ENCODE results near the gene NTN3.
A peak's percentile ranks its signal among the peaks of the same experiment; 100 is the strongest.

Gene NTN3

GRCh38 chr16:2447920-2448583 is 23.0 kb upstream of the NTN3 start:
- H3K27me3 ChIP-seq (ENCODE audit: control insufficient read depth, insufficient read depth, low read length): no peaks in the 10 kb centered on the region
- no peak overlapping the region for H3K4me3 ChIP-seq (ENCODE audit: low read length)
- H3K4me1 ChIP-seq (ENCODE audit: control insufficient read depth, low read depth, low read length): no peaks in the 10 kb centered on the region
- no peak overlapping the region for H3K9ac ChIP-seq (ENCODE audit: low read length)
- H3K27ac ChIP-seq (ENCODE audit: low read length): no peak overlapping the region
- H3K36me3 ChIP-seq (ENCODE audit: control insufficient read depth, low read depth, low read length): peaks cover 70% of the 10 kb centered on the region
- H3K9me3 ChIP-seq (ENCODE audit: control insufficient read depth, low read depth, low read length): no peaks in the 10 kb centered on the region

GRCh38 chr16:2449118-2449517 is 22.0 kb upstream of the NTN3 start:
- no peaks in the 10 kb centered on the region for H3K9me3 ChIP-seq (ENCODE audit: control insufficient read depth, low read depth, low read length)
- H3K4me1 ChIP-seq (ENCODE audit: control insufficient read depth, low read depth, low read length): no peaks in the 10 kb centered on the region
- no peak overlapping the region for H3K9ac ChIP-seq (ENCODE audit: low read length)
- no peaks in the 10 kb centered on the region for H3K27me3 ChIP-seq (ENCODE audit: control insufficient read depth, insufficient read depth, low read length)
- peaks cover 72% of the 10 kb centered on the region for H3K36me3 ChIP-seq (ENCODE audit: control insufficient read depth, low read depth, low read length)
- H3K27ac ChIP-seq (ENCODE audit: low read length): no peak overlapping the region
- no peak overlapping the region for H3K4me3 ChIP-seq (ENCODE audit: low read length)

GRCh38 chr16:2450535-2450934 is 20.6 kb upstream of the NTN3 start:
- no peaks in the 10 kb centered on the region for H3K27me3 ChIP-seq (ENCODE audit: control insufficient read depth, insufficient read depth, low read length)
- no peaks in the 10 kb centered on the region for H3K4me1 ChIP-seq (ENCODE audit: control insufficient read depth, low read depth, low read length)
- no peak overlapping the region for H3K4me3 ChIP-seq (ENCODE audit: low read length)
- H3K9ac ChIP-seq (ENCODE audit: low read length): no peak overlapping the region
- H3K9me3 ChIP-seq (ENCODE audit: control insufficient read depth, low read depth, low read length): no peaks in the 10 kb centered on the region
- no peak overlapping the region for H3K27ac ChIP-seq (ENCODE audit: low read length)
- peaks cover 68% of the 10 kb centered on the region for H3K36me3 ChIP-seq (ENCODE audit: control insufficient read depth, low read depth, low read length)

- H3K27me3 ChIP-seq (ENCODE audit: control insufficient read depth, insufficient read depth, low read length): no peaks in the 10 kb centered on the region
- no peaks in the 10 kb centered on the region for H3K9me3 ChIP-seq (ENCODE audit: control insufficient read depth, low read depth, low read length)
- H3K4me3 ChIP-seq (ENCODE audit: low read length): no peak overlapping the region
- peaks cover 68% of the 10 kb centered on the region for H3K36me3 ChIP-seq (ENCODE audit: control insufficient read depth, low read depth, low read length)
- no peak overlapping the region for H3K9ac ChIP-seq (ENCODE audit: low read length)
- H3K27ac ChIP-seq (ENCODE audit: low read length): no peak overlapping the region
- no peaks in the 10 kb centered on the region for H3K4me1 ChIP-seq (ENCODE audit: control insufficient read depth, low read depth, low read length)
These were observed 20.1 kb upstream of the NTN3 start for GRCh38 chr16:2450975-2451381.

GRCh38 chr16:2451851-2452320 is 19.2 kb upstream of the NTN3 start:
- no peak overlapping the region for H3K27ac ChIP-seq (ENCODE audit: low read length)
- H3K27me3 ChIP-seq (ENCODE audit: control insufficient read depth, insufficient read depth, low read length): no peaks in the 10 kb centered on the region
- H3K9me3 ChIP-seq (ENCODE audit: control insufficient read depth, low read depth, low read length): no peaks in the 10 kb centered on the region
- no peaks in the 10 kb centered on the region for H3K4me1 ChIP-seq (ENCODE audit: control insufficient read depth, low read depth, low read length)
- no peak overlapping the region for H3K4me3 ChIP-seq (ENCODE audit: low read length)
- peaks cover 68% of the 10 kb centered on the region for H3K36me3 ChIP-seq (ENCODE audit: control insufficient read depth, low read depth, low read length)
- no peak overlapping the region for H3K9ac ChIP-seq (ENCODE audit: low read length)

- Histone ChIP-seq H3K27me3 (ENCODE audit: control insufficient read depth, insufficient read depth, low read length) (no peaks in the 10 kb centered on the region), H3K9ac (ENCODE audit: low read length) (no peak overlapping the region), H3K9me3 (ENCODE audit: control insufficient read depth, low read depth, low read length) (no peaks in the 10 kb centered on the region), H3K4me3 (ENCODE audit: low read length) (no peak overlapping the region), H3K4me1 (ENCODE audit: control insufficient read depth, low read depth, low read length) (no peaks in the 10 kb centered on the region), H3K27ac (ENCODE audit: low read length) (no peak overlapping the region), H3K36me3 (ENCODE audit: control insufficient read depth, low read depth, low read length) (peaks cover 71% of the 10 kb centered on the region)
These were observed 18.4 kb upstream of the NTN3 start for GRCh38 chr16:2452650-2453049.

GRCh38 chr16:2455081-2455845 is 15.8 kb upstream of the NTN3 start:
- H3K27me3 ChIP-seq (ENCODE audit: control insufficient read depth, insufficient read depth, low read length): no peaks in the 10 kb centered on the region
- H3K9me3 ChIP-seq (ENCODE audit: control insufficient read depth, low read depth, low read length): no peaks in the 10 kb centered on the region
- H3K9ac ChIP-seq (ENCODE audit: low read length): no peak overlapping the region
- H3K4me1 ChIP-seq (ENCODE audit: control insufficient read depth, low read depth, low read length): peaks cover 6% of the 10 kb centered on the region
- H3K27ac ChIP-seq (ENCODE audit: low read length): no peak overlapping the region
- peaks cover 55% of the 10 kb centered on the region for H3K36me3 ChIP-seq (ENCODE audit: control insufficient read depth, low read depth, low read length)
- H3K4me3 ChIP-seq (ENCODE audit: low read length): no peak overlapping the region

GRCh38 chr16:2456551-2457153 is 14.4 kb upstream of the NTN3 start:
- Histone ChIP-seq H3K4me1 (ENCODE audit: control insufficient read depth, low read depth, low read length) (peaks cover 6% of the 10 kb centered on the region), H3K9me3 (ENCODE audit: control insufficient read depth, low read depth, low read length) (no peaks in the 10 kb centered on the region), H3K36me3 (ENCODE audit: control insufficient read depth, low read depth, low read length) (peaks cover 53% of the 10 kb centered on the region), H3K9ac (ENCODE audit: low read length) (no peak overlapping the region), H3K27ac (ENCODE audit: low read length) (no peak overlapping the region), H3K27me3 (ENCODE audit: control insufficient read depth, insufficient read depth, low read length) (no peaks in the 10 kb centered on the region), H3K4me3 (ENCODE audit: low read length) (no peak overlapping the region)

GRCh38 chr16:2457267-2457666 is 13.8 kb upstream of the NTN3 start:
- H3K9me3 ChIP-seq (ENCODE audit: control insufficient read depth, low read depth, low read length): no peaks in the 10 kb centered on the region
- no peak overlapping the region for H3K27ac ChIP-seq (ENCODE audit: low read length)
- H3K27me3 ChIP-seq (ENCODE audit: control insufficient read depth, insufficient read depth, low read length): no peaks in the 10 kb centered on the region
- peaks cover 6% of the 10 kb centered on the region for H3K4me1 ChIP-seq (ENCODE audit: control insufficient read depth, low read depth, low read length)
- H3K9ac ChIP-seq (ENCODE audit: low read length): no peak overlapping the region
- H3K4me3 ChIP-seq (ENCODE audit: low read length): no peak overlapping the region
- H3K36me3 ChIP-seq (ENCODE audit: control insufficient read depth, low read depth, low read length): peaks cover 51% of the 10 kb centered on the region

GRCh38 chr16:2457946-2458345 is 13.2 kb upstream of the NTN3 start:
- peaks cover 48% of the 10 kb centered on the region for H3K36me3 ChIP-seq (ENCODE audit: control insufficient read depth, low read depth, low read length)
- no peak overlapping the region for H3K9ac ChIP-seq (ENCODE audit: low read length)
- H3K27me3 ChIP-seq (ENCODE audit: control insufficient read depth, insufficient read depth, low read length): no peaks in the 10 kb centered on the region
- no peak overlapping the region for H3K27ac ChIP-seq (ENCODE audit: low read length)
- no peak overlapping the region for H3K4me3 ChIP-seq (ENCODE audit: low read length)
- H3K4me1 ChIP-seq (ENCODE audit: control insufficient read depth, low read depth, low read length): peaks cover 6% of the 10 kb centered on the region
- no peaks in the 10 kb centered on the region for H3K9me3 ChIP-seq (ENCODE audit: control insufficient read depth, low read depth, low read length)

- H3K27ac ChIP-seq (ENCODE audit: low read length): no peak overlapping the region
- H3K4me1 ChIP-seq (ENCODE audit: control insufficient read depth, low read depth, low read length): peaks cover 6% of the 10 kb centered on the region
- H3K9me3 ChIP-seq (ENCODE audit: control insufficient read depth, low read depth, low read length): no peaks in the 10 kb centered on the region
- peak overlapping the region; percentile 76 for H3K4me3 ChIP-seq (ENCODE audit: low read length)
- no peaks in the 10 kb centered on the region for H3K27me3 ChIP-seq (ENCODE audit: control insufficient read depth, insufficient read depth, low read length)
- H3K9ac ChIP-seq (ENCODE audit: low read length): peak overlapping the region; percentile 24
- peaks cover 37% of the 10 kb centered on the region for H3K36me3 ChIP-seq (ENCODE audit: control insufficient read depth, low read depth, low read length)
These were observed 12.0 kb upstream of the NTN3 start for GRCh38 chr16:2458887-2459646.
